Renal pelvis (tissue), 3 donors: ENCODE results near the gene PITPNM2. TPM values are rescaled to one million over a fixed set of nuclear protein-coding genes. Genes with fewer than 3 reads are reported as not detected.

Experiments used
- polyA plus RNA-seq, 3 donors: library from polyadenylated mRNA; unstranded; fragments of 120-200 nt; gene quantifications; one replicate each; pipeline ENCODE4 v1.2.1, GENCODE V29; 2013; ENCODE audit not compliant: insufficient read length in 3 of 3

Gene PITPNM2
- polyA plus RNA-seq, 3 donors, result 7.5 to 9.3 (median 7.7) TPM

Other genes with a start within 250 kb of the PITPNM2 start
- gene ABCB9, start 184.6 kb downstream of the PITPNM2 start, polyA plus RNA-seq, result 10 to 100 TPM in 1 of 3 donors, 1 to 10 TPM in 2; 7.0 to 10.1 (median 9.0) TPM
- 10 to 100 TPM; 17.6 to 21.2 (median 19.4) TPM for gene OGFOD2, start 175.8 kb downstream of the PITPNM2 start, polyA plus RNA-seq
- gene ARL6IP4, start 170.4 kb downstream of the PITPNM2 start, polyA plus RNA-seq, result 100 to 1,000 TPM; 184 to 231 (median 209) TPM
- gene MPHOSPH9, start 82.1 kb upstream of the PITPNM2 start, polyA plus RNA-seq, result 10 to 100 TPM; 28.8 to 40.8 (median 36.5) TPM
- gene MTRFR, start 82.3 kb upstream of the PITPNM2 start, polyA plus RNA-seq, result 10 to 100 TPM; 19.9 to 23.5 (median 22.3) TPM
- 100 to 1,000 TPM; 143 to 196 (median 151) TPM for gene CDK2AP1, start 120.8 kb upstream of the PITPNM2 start, polyA plus RNA-seq
- 10 to 100 TPM; 26.8 to 35.0 (median 32.5) TPM for gene SBNO1, start 213.8 kb upstream of the PITPNM2 start, polyA plus RNA-seq
- 10 to 100 TPM; 50.6 to 55.8 (median 52.0) TPM for gene KMT5A, start 233.0 kb upstream of the PITPNM2 start, polyA plus RNA-seq